Measurements from ENCODE around the gene GABRB1.

The GABRB1 gene

DNA sequence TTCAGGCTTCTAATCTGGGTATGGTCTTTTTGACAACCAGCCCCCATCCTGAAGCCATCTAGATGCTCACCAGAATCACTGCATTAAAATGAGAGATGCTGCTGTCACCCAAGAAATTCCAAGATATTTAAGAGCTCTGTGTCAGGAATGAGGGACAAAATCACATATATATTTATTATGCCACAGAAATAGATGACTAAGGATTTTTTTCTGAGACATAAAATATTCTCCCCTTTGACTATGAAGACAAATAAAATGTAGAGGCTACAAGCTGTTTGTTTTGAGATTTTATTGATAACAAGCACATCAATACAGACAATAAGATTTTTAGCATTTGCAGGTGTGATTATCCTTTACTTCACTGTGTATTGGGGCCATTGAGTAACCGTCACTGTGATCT is 354.8 kb downstream of the GABRB1 start:
- no peaks in the 10 kb centered on the region for H3K4me1 ChIP-seq (ENCODE audit: insufficient read depth, low read length, severe bottlenecking)
- no peak overlapping the region for H3K9ac ChIP-seq (ENCODE audit: low read length)
- H2AFZ ChIP-seq (ENCODE audit: low read length) = no peak overlapping the region
- H4K20me1 ChIP-seq (ENCODE audit: insufficient read depth, low read length) = no peaks in the 10 kb centered on the region
- H3K9me3 ChIP-seq (ENCODE audit: low read length) = no peaks in the 10 kb centered on the region
- H3K27me3 ChIP-seq (ENCODE audit: insufficient read depth, low read length) = no peaks in the 10 kb centered on the region
- H3K4me3 ChIP-seq (ENCODE audit: low read depth, low read length, poor library complexity, severe bottlenecking) = no peak overlapping the region
- H3K36me3 ChIP-seq (ENCODE audit: insufficient read depth, low read length) = no peaks in the 10 kb centered on the region
- no peaks in the 10 kb centered on the region for H3K9me2 ChIP-seq (ENCODE audit: low read depth, low read length)
- TF ChIP-seq EZH2 (IDR thresholded peaks at IDR 0.05; ENCODE audit: borderline replicate concordance, low read length) = no peak
- TF ChIP-seq, protein P1, sequence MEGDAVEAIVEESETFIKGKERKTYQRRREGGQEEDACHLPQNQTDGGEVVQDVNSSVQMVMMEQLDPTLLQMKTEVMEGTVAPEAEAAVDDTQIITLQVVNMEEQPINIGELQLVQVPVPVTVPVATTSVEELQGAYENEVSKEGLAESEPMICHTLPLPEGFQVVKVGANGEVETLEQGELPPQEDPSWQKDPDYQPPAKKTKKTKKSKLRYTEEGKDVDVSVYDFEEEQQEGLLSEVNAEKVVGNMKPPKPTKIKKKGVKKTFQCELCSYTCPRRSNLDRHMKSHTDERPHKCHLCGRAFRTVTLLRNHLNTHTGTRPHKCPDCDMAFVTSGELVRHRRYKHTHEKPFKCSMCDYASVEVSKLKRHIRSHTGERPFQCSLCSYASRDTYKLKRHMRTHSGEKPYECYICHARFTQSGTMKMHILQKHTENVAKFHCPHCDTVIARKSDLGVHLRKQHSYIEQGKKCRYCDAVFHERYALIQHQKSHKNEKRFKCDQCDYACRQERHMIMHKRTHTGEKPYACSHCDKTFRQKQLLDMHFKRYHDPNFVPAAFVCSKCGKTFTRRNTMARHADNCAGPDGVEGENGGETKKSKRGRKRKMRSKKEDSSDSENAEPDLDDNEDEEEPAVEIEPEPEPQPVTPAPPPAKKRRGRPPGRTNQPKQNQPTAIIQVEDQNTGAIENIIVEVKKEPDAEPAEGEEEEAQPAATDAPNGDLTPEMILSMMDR (IDR thresholded peaks at IDR 0.05; ENCODE audit: low read length) = no peak
- H3K4me2 ChIP-seq (ENCODE audit: low read length) = no peak overlapping the region
- H3F3A ChIP-seq (ENCODE audit: insufficient read depth, low read length) = no peaks in the 10 kb centered on the region
- H3K79me2 ChIP-seq (ENCODE audit: insufficient read depth, low read length) = no peaks in the 10 kb centered on the region
- H3K27ac ChIP-seq (ENCODE audit: low read depth, low read length, poor library complexity, severe bottlenecking) = no peak overlapping the region

DNA sequence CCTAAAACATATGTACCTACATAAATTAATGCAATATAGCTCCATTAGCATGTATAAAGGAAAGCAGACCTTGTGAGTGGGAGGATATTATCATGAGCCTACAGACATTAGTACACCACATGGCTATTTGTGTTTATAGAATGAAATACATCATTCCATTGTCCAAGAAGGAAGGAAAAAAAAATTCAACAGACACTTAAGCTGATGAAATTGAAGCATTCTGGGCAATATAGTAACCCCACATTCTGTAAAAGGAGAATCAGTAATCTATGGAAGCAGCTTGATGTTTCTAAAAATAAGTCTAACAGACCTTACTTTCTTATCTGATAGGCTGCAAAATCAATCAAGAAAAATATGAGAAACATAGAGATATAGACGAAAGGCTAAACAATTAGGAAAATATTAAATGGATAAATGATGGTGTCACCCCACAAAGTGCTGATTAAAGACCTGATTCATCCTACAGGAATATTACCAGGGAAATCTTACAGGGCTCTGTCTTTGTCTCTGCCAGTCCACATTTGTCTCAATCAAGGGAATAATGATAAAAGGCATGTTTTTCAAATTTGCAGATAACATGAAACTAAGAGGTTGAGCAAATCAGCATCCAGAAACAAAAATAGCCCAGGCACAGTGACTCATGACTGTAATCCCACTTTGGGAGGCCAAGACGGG is 355.3 kb downstream of the GABRB1 start:
- Histone ChIP-seq H3K4me1 (ENCODE audit: insufficient read depth, low read length, severe bottlenecking) (no peaks in the 10 kb centered on the region), H3K36me3 (ENCODE audit: insufficient read depth, low read length) (no peaks in the 10 kb centered on the region), H3K9ac (ENCODE audit: low read length) (no peak overlapping the region), H3K4me2 (ENCODE audit: low read length) (no peak overlapping the region), H3K27me3 (ENCODE audit: insufficient read depth, low read length) (no peaks in the 10 kb centered on the region), H2AFZ (ENCODE audit: low read length) (no peak overlapping the region), H4K20me1 (ENCODE audit: insufficient read depth, low read length) (no peaks in the 10 kb centered on the region), H3K4me3 (ENCODE audit: low read depth, low read length, poor library complexity, severe bottlenecking) (no peak overlapping the region), H3F3A (ENCODE audit: insufficient read depth, low read length) (no peaks in the 10 kb centered on the region), H3K27ac (ENCODE audit: low read depth, low read length, poor library complexity, severe bottlenecking) (no peak overlapping the region), H3K9me3 (ENCODE audit: low read length) (no peaks in the 10 kb centered on the region), H3K79me2 (ENCODE audit: insufficient read depth, low read length) (no peaks in the 10 kb centered on the region), H3K9me2 (ENCODE audit: low read depth, low read length) (no peaks in the 10 kb centered on the region)
- TF ChIP-seq, protein P1 (IDR thresholded peaks at IDR 0.05; ENCODE audit: low read length) = no peak
- no peak for TF ChIP-seq EZH2 (IDR thresholded peaks at IDR 0.05; ENCODE audit: borderline replicate concordance, low read length)

DNA sequence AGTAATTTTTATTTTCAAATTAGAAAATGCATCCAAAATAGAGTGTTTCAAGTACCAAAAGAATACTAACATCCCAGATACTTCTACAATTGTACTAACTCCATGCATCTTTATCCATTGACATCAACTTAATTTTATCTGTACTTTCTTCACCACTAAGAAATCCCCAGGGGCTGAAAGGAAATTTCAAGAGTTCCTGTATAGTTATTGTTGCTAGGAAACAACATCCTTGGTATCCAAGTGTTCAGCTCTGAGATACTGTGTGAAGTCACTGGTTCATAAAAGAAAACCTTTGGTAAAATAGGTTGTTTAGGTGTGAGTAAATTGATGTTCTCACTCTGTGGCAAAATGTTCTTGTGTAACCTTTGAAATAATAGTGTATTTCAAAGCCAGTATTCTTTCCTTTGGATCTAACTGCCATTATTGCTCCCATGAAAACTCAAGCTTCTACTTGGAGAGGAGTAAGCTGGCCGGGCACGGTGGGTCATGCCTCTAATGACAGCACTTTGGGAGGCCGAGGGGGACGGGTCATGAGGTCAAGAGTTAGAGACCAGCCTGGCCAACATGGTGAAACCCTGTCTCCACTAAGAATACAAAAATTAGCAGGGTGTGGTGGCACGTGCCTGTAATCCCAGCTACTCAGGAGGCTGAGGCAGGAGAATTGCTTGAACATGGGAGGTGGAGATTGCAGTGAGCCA is 359.2 kb downstream of the GABRB1 start:
- Histone ChIP-seq H3K4me2 (ENCODE audit: low read length) (no peak overlapping the region), H3K9me3 (ENCODE audit: low read length) (no peaks in the 10 kb centered on the region), H3K4me1 (ENCODE audit: insufficient read depth, low read length, severe bottlenecking) (no peaks in the 10 kb centered on the region), H3K9me2 (ENCODE audit: low read depth, low read length) (no peaks in the 10 kb centered on the region), H3K27me3 (ENCODE audit: insufficient read depth, low read length) (no peaks in the 10 kb centered on the region), H3F3A (ENCODE audit: insufficient read depth, low read length) (no peaks in the 10 kb centered on the region), H2AFZ (ENCODE audit: low read length) (no peak overlapping the region), H3K79me2 (ENCODE audit: insufficient read depth, low read length) (no peaks in the 10 kb centered on the region), H3K27ac (ENCODE audit: low read depth, low read length, poor library complexity, severe bottlenecking) (no peak overlapping the region), H3K36me3 (ENCODE audit: insufficient read depth, low read length) (no peaks in the 10 kb centered on the region), H4K20me1 (ENCODE audit: insufficient read depth, low read length) (no peaks in the 10 kb centered on the region), H3K4me3 (ENCODE audit: low read depth, low read length, poor library complexity, severe bottlenecking) (no peak overlapping the region), H3K9ac (ENCODE audit: low read length) (no peak overlapping the region)
- TF ChIP-seq, protein P1 (IDR thresholded peaks at IDR 0.05; ENCODE audit: low read length) = no peak
- no peak for TF ChIP-seq EZH2 (IDR thresholded peaks at IDR 0.05; ENCODE audit: borderline replicate concordance, low read length)
